ENCODE data around the gene STX7.

STX7 gene

DNA sequence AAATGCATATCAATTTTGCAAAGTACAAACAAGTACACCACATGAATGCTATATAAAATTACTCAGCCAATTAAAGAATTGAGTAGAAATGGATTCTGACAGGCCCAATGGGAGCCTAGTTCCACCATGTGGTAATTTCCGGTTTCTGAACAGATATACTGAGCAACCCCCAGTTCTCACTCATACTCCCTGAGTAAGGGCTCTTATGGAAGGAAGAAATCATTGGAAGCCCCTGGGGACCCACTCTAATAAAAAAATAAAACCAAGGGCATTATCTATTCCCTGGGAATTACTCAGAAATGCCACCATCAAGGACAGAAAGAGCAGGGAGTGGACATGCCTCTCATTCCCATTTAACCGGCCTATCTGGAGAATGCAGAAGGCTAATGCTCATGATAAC is 34.6 kb downstream of the STX7 start:
- no peak for DNase-seq (ENCODE audit: low read depth in 2 of 2)

DNA sequence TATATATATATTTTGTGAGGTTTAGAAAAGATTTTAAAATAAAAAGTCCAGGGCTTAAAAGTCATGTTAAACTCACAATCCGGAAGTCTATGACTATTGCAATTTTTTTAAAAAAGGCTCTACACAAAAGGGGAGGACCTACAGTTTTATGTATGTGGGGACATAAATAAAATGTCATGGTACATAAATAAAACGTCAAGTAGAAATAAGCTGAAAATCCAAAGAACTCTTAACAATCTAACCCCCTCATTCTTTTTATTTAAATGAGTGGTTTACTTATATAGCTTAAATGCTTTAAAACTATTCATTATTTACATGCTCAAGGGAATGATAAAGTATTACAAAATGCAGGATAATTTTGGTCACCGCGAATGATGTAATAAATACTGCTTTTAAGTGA is 36.2 kb downstream of the STX7 start:
- DNase-seq (ENCODE audit: low read depth in 2 of 2), result no peak

DNA sequence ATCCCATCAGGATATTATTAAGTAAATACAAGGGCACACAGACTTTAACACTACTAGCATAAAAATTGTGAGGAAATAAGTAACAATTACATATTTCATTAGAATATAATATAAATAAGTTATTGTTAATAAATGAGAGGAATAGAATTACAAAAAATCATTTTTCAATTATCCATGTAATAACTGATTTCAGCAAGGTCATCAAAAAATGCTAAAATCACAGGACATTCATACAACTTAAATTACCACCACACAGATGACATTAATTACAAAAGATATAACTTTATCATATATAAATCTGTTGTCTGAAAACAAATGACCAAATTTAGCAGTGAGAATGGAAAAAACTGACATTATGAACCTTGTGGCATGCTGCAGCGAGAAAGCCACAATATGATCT is 37.0 kb downstream of the STX7 start:
- no peak for DNase-seq (ENCODE audit: low read depth in 2 of 2)

DNA sequence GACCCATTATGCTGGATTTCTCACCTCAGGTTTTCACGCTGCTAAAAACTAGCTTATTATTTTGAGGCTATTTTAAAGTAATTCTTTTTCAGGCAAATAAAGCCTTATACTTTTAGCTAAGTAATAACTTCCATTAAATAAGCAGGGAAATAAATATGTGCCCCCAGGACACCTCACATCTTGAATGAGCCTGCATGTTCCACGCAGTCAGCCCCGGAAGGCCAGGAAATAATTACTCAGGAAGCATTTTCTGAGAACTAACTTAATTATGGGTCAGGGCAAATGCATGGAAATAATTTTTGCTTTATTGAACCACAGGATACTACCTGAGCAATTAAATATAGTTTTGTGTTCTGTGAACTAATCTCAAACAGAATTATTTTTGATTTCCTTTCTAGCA is 41.1 kb downstream of the STX7 start:
- DNase-seq (ENCODE audit: low read depth in 2 of 2), result no peak

DNA sequence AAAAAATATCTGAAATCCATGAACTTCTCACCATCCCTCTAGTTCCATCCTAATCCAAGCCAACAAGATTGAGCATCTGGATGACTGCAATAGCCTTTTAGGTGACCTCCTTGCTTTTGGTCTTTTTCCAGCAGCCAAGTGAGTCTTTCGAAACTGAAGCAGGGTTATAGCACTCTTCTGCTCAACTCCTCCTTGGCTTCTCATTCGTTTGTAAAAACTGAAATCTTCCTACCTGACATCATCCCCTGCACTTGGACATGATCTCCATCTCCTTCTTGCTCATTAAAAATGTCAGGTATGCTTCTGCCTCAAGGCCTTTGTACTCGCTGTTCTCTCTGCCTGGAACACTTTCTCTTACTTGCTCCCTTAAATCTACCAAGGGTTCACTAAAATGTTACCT is 46.0 kb downstream of the STX7 start:
- no peak for DNase-seq (ENCODE audit: low read depth in 2 of 2)

DNA sequence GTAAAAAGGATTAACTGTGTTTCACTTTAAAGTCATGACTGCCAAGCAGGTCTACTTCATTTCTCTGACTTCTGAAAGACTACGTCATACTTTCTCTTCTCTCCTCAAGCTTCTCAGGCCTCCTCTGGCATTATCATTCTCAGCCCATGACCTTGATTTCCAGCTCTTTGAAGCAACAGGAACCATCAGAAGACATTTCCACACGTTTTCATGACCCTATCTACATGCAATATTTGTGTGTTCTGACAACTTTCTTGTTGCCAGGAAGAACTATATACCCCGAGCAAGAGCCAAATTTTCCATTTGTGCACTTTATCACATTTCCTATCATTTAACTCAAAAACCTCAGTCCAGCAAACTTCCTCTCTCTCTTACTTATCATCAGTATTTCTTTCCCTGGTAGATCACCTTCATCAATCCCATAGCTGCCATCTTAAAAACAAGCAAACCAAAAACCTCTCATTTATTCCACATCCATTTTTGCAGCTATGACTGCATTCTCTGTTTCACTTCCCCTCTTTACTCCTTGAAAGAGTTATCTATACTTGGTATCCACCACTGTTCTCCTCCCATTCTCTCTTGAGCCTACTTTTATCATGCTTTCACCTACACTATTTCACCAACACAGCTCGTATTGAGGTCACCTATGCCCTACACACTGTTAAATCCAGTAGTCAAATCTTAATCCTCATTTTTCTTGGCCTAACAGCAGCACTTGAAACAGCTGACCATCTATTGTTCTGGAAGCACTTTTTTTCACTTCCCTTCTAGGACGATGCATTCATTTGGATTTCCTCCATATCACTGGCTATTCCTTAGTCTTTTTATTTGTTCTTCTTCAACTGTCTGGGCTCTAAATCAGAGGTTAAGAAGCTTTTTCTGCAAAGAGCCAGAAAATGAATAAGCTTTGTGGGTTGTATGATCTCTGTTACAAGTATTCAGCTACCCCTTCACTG is 47.1 kb downstream of the STX7 start:
- DNase-seq (ENCODE audit: low read depth in 2 of 2), result no peak

DNA sequence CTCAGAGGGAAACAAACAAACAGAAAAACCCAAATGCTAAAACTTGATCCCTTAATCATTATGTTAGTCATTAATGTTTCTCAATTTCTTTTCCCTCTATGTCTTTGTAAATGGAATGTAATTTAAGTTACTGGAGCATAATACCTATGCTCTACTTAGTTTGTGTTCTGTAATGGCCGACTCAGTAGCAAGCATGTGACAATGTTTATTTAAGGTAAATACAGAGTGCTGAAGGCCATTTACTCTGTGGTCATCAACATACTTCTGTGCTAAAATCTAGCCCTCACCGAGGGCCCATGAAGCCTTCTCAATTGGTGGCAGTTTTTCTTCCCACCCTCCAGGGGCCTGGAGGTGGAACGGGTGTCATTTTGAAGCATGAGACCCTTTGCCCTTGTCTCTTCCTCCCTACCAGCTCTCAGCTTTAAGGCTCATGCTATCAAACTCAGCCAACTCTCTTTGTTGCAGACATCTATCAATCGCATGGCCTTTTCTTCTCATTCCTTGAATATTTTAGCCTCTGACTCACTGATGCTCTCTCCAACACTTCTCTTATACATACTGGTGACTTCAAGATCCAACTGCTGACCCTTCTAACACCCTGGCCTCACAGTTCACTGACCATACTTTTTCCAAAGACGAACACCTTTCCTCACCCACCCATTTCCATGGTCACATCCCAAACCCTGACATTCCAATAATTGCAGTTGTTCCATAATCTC is 48.2 kb downstream of the STX7 start:
- DNase-seq (ENCODE audit: low read depth in 2 of 2), result no peak

DNA sequence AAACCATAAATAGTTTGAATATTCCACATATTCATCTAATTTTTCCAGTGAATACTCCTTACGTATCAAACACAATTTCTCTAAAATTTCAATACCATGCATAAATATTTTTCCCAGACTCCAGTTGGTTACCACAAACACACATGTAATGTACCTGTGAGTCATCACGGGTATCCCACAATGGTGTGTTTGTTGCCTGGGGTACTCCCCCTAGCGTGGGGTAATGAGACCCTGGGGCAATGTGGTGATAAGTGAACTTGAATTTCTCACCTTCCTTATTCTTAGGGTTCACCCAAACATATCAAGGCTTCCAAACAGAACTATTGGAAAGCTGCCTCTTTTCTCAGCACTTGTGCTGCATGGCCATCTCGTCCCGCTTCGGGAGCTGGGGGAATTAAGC is 51.0 kb downstream of the STX7 start:
- no peak for DNase-seq (ENCODE audit: low read depth in 2 of 2)

DNA sequence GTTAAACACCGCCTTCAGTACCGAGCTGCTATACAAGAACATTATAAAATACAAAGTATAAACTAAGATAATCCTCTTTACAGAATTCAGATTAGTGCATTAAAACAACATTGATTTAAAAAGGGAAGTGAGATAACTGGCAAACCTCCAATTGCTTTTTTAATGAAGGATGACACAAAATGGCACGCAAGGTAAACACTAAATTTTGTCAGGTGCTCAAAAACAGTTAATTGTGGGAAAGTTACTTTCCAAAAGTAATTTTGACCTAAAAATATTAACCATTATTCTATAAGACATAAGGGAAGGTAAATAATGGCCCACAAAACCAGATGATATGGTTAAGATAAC is 53.3 kb downstream of the STX7 start:
- DNase-seq (ENCODE audit: low read depth in 2 of 2), result no peak

DNA sequence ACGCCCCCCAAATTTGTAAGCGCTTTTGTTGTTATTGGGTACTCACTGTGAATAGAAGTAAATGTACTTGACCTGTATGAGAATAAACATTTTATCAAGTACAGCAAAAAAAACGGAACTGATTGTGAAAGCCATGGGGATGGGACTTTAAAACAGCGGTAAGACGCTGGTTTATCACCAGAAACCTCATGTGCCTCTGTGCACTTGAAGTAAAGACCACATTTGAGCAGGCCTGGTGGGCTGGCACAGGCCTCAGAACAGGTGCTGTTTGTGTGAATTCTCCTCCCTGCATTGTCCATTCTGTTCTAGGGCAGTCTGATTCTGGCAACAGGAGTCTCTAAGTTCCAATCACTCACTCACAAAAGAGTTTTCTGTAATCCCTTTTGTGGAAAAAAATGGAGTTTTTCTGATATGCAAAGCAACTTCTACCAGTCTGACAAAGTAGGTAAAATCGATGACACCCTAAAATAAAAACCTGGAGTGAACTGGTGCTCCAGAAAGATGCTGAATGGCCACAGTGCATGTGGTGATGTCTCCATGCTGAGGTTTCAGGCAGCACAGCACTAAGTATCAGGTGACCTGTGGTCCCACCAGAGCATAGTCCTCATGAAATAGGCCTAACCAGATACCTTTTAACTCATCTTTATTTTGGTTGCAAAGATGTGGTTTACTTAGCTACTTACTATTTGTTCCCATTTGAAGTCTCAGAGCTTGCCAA is 53.9 kb downstream of the STX7 start:
- DNase-seq (ENCODE audit: low read depth in 2 of 2), result no peak

DNA sequence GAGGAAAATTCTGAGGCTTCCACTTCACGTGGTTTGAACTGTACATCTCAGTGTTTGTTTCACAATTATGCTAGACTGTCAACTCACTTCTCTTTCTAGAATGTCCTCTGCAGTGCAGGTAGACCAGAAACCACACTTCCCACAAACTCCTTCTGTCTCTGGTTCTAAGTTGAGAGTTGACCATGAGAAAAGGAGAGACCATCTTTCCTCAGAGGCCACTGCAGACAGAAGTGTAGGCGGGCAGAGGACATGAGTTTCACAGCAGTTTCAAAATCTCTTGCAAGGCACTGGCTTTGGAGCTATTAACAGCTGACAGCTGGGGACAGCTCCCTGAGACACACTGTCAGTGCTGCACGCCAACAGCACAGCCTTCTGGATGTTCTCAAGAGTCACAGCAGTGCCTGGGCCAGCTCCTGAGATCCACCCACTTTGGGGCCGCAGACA is 56.2 kb downstream of the STX7 start:
- no peak for DNase-seq (ENCODE audit: low read depth in 2 of 2)

DNA sequence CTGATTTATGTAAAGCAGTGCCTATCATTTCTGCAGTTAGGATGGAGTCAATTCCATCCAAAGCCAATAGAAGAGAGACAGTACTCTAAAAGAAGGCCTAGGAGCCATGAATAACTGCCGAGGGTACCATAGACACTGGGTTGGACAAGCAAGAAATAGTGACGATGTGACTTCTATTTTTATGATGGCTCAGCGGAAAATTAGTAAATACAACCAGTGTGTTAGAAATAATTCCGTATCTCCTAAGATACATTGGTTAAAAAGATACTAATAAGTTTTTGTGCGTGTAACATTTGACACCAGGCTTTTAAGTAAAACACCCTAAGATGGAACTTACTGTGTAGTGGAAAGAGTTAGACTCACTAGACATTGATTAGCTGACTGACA is 66.1 kb downstream of the STX7 start:
- DNase-seq (ENCODE audit: low read depth in 2 of 2), result no peak

DNA sequence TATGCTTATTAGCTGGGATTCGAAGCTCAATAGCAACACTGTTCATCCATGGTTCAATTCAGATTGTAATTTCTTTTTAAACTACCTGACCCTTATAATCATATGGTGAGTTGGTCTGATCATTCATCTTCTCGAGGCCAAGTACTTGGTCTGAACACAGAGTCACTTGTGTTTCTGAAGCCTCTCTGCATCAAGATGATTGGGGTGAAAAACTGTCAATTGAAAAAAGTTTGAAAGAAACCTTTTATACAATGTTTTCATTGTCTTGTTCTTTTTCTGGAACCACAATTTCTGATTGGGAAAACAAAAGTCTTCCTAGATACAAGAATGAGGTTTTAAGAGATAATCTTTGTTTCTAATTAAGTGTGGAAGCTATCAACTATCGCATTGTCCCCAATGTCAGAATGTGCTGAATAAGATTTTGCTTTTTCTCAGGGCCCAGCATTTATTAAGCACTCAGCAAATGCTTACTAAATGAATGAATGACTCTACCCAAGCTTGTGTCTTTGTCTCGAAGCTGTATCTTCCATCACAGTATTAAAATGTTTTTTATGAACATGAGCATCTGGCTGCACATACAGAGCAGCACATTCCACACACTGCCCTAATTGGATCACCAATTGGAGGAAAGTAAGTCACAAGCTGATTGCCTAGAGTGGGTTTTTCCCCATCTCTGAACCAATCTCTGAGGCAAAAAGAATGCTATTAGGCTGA is 66.6 kb downstream of the STX7 start:
- no peak for DNase-seq (ENCODE audit: low read depth in 2 of 2)

DNA sequence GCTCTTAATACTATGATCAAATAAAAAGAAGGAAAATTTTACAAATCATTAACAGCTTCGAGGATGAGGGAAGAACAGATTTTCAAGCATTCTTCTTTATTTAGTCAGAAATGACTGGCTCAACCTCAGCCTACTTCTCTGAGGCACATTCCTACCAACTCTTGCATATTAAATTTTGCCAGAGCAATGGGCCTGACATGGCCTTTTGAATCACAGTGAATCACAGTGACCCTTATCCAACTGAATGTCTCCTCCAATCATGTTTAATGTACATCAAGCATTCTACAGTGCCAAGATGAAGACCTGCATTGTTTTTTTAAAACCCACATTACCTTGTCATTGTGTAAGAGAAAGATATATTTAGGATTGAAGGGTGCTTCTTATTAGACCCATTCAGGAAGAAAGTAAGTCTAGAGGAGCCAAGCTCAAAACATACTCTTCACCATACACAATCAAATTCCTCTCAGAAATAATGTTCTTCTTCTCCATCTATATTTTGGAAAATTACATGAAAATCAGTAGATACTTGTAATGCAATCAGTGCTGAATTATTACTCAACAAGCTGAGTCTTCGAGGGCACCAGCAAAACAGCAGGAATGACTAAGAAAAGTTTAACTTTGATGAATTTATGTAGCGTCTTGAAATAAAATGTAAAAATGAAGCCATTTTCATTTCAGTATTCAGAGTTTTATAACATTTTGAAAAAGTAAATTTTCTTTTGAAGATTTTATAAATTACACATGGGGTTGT is 67.5 kb downstream of the STX7 start:
- no peak for DNase-seq (ENCODE audit: low read depth in 2 of 2)

DNA sequence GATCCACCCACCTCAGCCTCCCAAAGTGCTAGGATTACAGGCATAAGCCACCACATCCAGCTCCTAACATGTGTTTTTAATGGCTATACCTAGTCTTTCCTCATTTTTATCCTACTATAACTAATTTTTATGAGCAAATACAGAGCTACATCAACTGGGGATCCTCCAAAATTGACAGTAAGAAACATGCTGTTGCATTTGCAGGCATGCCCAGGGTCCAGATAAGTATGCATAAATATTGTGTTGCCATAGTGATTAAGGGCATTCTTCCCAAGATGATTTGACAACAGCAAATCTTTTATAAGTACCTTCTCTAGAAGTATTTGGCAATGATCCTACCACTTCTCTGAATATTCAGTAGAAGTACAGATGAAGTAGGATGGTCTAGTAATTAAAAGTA is 69.7 kb downstream of the STX7 start:
- no peak for DNase-seq (ENCODE audit: low read depth in 2 of 2)

DNA sequence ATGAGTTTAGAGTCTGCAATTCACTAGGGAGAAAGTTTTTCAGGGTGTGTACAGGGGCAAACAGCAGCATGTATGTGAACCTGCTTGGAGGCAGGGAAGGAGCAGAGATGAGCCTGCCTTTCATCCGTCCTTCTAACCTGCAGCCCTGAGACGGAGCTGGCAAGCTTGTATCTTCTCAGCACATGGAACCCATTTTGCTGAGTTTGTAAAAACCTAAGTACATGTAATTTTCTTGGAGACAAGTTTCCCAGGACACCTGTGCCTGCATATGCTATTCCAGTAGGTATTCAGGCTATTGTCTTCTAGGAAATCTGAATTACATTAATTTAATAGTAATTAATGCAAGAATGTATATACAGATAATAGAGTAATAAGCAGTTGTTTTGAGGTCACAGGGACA is 82.8 kb downstream of the STX7 start:
- DNase-seq (ENCODE audit: low read depth in 2 of 2), result no peak

DNA sequence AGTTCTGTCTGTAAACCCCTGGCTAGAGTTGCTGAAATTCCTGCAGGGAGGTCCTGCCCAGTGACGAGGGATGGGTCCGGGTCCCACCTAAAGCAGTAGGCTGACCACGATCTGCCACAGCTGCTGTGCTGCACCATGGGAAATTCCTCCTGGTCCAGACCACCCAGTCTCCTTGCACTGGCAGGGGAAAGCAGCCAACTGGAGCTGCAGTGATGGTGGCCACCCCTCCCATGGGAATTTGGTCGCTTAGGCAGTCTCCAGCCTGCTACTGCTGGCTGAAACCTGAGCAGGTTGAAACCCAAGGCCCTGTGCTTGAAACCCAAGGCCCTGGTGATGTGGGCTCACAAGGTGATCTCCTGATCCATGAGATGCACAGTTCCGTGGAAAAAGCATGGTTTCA is 87.7 kb downstream of the STX7 start:
- no peak for DNase-seq (ENCODE audit: low read depth in 2 of 2)

DNA sequence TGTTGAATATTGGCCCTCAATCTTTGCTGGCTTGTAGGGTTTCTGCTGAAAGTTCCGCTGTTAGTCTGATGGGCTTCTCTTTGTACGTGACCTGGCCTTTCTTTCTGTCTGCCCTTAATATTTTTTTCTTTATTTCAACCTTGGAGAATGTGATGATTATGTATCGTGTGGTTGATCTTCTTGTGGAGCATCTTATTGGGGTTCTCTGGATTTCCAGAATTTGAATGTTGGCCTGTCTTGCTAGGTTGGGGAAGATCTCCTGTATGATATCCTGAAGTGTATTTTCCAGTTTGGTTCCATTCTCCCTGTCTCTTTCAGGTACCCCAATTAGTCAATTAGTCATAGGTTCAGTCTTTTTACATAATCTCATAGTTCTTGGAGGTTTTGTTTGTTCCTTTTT is 89.1 kb downstream of the STX7 start:
- DNase-seq (ENCODE audit: low read depth in 2 of 2), result no peak

DNA sequence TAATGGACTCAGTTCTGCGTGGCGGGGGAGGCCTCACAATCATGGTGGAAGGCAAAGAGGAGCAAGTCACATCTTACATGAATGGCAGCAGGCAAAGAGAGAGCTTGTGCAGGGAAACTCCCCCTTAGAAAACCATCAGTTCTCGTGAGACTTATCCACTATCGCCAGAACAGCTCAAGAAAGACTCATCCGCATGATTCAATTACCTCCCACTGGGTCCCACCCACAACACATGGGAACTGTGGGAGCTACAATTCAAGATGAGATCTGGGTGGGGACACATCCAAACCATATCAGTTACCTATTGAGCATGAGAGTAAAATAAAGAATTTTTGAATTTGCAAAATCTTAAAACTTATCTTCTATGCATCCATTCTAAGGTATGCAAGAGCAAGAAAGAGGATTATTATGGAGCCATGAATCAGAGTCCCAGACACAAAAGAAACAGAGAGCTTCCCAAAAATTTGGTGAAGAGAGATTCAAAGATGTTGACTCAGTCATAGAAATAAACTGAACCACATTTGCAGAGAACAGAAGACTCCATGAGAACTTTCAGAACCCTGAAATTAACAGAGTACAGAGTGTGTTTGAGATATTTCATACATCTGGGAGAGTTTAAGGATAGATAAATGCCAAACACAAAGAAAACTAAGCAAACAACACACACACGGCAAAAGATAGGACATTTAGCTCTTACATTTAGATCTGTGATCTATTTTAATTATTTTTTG is 94.5 kb downstream of the STX7 start:
- DNase-seq (ENCODE audit: low read depth in 2 of 2), result no peak

DNA sequence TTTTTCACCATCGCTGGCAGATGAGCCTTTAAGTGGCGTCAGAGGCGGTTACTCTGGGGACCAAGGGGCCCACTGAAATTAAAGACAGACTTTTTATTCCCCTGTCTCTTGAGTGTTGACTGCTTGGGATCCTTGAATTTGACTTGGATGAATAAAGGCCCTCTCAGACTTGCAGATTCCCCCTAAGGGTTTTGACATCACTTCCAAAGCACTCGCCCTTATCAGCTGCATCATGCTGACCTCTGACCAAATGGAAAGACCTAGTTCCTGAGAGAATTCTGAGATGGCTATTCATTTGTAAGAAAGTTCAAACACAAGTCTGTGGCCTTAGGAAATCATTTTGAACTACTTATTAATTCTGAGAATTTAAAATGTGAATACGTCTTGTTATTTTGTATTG is 98.2 kb downstream of the STX7 start:
- no peak for DNase-seq (ENCODE audit: low read depth in 2 of 2)

DNA sequence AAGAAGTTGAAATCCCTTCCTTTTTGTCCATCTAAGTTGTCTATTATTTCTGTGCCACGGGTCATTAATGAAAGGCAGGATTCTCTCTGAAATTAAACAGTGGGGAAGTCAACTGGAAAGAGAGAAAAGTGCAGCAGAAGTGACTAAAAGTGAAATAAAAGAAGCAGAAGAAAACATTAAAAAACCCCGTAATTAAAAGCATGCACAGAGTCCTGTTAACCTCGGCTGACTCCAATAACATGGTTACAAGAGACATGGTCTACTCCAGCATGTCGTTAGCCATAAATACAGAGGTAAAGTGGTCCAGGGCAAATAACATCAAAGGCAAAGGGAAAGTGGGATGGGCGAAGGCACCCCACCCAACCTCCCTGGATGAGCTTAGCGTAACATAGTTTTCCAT is 98.6 kb downstream of the STX7 start:
- no peak for DNase-seq (ENCODE audit: low read depth in 2 of 2)

Data from stimulated activated CD4-positive, alpha-beta T cell treated with anti-CD3 and anti-CD28 coated beads, Interleukin-1b, Interleukin-23, amount 100 ng/mL, for 4 hours (primary cell).